PC-9 (cell line): ENCODE measurements around the gene HIVEP2.

ENCODE experiments used
- CTCF ChIP-seq: fragments of 200-600 bp; sonication (generic); conservative IDR thresholded peaks from 2 replicates; pipeline ENCODE4 v1.6.1; 2017; ENCODE audit warnings: mixed run types, antibody characterized with exemption, mild to moderate bottlenecking, moderate library complexity
- EZH2 ChIP-seq: fragments of 200-600 bp; sonication (generic); IDR thresholded peaks from 2 replicates; pipeline ENCODE4 v1.8.0; 2017; ENCODE audit warnings: antibody characterized with exemption, low read depth

- TF ChIP-seq EZH2 (no peak), CTCF (no peak)
Observed at GRCh38 chr6:142940487-142940886, 4.5 kb downstream of the HIVEP2 start.
